Endothelial cell of umbilical vein (primary cell): Measurements from ENCODE around the gene NEIL3. TPM values are rescaled to one million over a fixed set of nuclear protein-coding genes. Genes with fewer than 3 reads are reported as not detected.

Experiments used
- BruUV-seq: library from RNA; stranded (reverse); fragments of 400-500 nt; replicated peaks from 2 replicates; lab custom pipeline; 2021; lab: Mats Ljungman, UMichigan
- CTCF ChIA-PET: fragments of 300-600, 350-600 bp; sonication (Branson Sonifier 250); formaldehyde crosslinking; loops from one replicate; lab custom pipeline; 2021; ENCODE audit warnings: antibody characterized with exemption, inconsistent platforms; lab: Charles Lee
- POLR2A ChIA-PET: fragments of 300-600, 350-600 bp; sonication (Branson Sonifier 250); formaldehyde crosslinking; loops from one replicate; lab custom pipeline; 2021; ENCODE audit warnings: antibody characterized with exemption, inconsistent platforms; lab: Charles Lee
- DNase-seq: peaks from one replicate; pipeline ENCODE4 v3.0.0-alpha.2; 2011; ENCODE audit warnings: low read depth, low spot score
- FAIRE-seq: peaks from 2 replicates; lab custom pipeline; 2011; peaks lifted over from hg19 to GRCh38; lab: Jason Lieb, UNC
- H2AFZ ChIP-seq: 2 replicates; pipeline ENCODE4 v1.6.0; 2012; ENCODE audit warnings: low read depth, low read length, control low read depth, inconsistent platforms
- H3K27ac ChIP-seq: 2 replicates; pipeline ENCODE4 v1.5.1; 2011; ENCODE audit warnings: low read depth, mild to moderate bottlenecking, control low read depth, low read length, moderate library complexity; ENCODE audit not compliant: insufficient read depth
- H3K27me3 ChIP-seq, 2 experiments: 2 replicates each; pipeline versions ENCODE4 v1.6.0 to v1.6.1; 2011; ENCODE audit warnings: low read length in 2 of 2, mixed read lengths in 1 of 2; ENCODE audit not compliant: control insufficient read depth in 2 of 2, insufficient read depth in 2 of 2
- H3K36me3 ChIP-seq, 2 experiments: 2 replicates in 1 of 2; 3 replicates in 1 of 2; pipeline ENCODE4 v1.5.1; 2011; ENCODE audit warnings: low read length in 2 of 2, mild to moderate bottlenecking in 1 of 2, moderate library complexity in 1 of 2; ENCODE audit not compliant: control insufficient read depth in 2 of 2, insufficient read depth in 2 of 2; ENCODE audit errors: extremely low read depth in 1 of 2
- H3K4me1 ChIP-seq: 3 replicates; pipeline ENCODE4 v1.5.1; 2011; ENCODE audit warnings: mild to moderate bottlenecking, low read length; ENCODE audit not compliant: control insufficient read depth, insufficient read depth; ENCODE audit errors: extremely low read depth
- H3K4me2 ChIP-seq: 2 replicates; pipeline ENCODE4 v1.6.1; 2011; ENCODE audit warnings: low read length, control low read depth, mixed read lengths; ENCODE audit not compliant: insufficient read depth
- H3K4me3 ChIP-seq, 3 experiments: fragments of 200-600 bp in 1 of 3; sonication (generic), shearing (Covaris generic) in 1 of 3; replicated peaks in 1 of 3; 2 replicates each; pipeline ENCODE4 v1.5.1; 2011 to 2016; ENCODE audit warnings: control low read depth in 3 of 3, low read length in 3 of 3, mild to moderate bottlenecking in 2 of 3, inconsistent platforms in 1 of 3, low read depth in 1 of 3, moderate library complexity in 1 of 3; ENCODE audit not compliant: insufficient read depth in 1 of 3
- H3K79me2 ChIP-seq: 2 replicates; pipeline ENCODE4 v1.6.0; 2012; ENCODE audit warnings: low read length, inconsistent platforms; ENCODE audit not compliant: control insufficient read depth, insufficient read depth
- H3K9ac ChIP-seq: replicated peaks from 2 replicates; pipeline ENCODE3; 2011; ENCODE audit warnings: low read length, control low read depth; ENCODE audit not compliant: insufficient read depth; ENCODE audit errors: extremely low read depth
- H3K9me1 ChIP-seq: replicated peaks from 3 replicates; pipeline ENCODE4 v1.6.0; 2011; ENCODE audit warnings: mild to moderate bottlenecking, low read length; ENCODE audit not compliant: control insufficient read depth, insufficient read depth; ENCODE audit errors: extremely low read depth
- H3K9me3 ChIP-seq: replicated peaks from 2 replicates; pipeline ENCODE4 v1.5.1; 2012; ENCODE audit warnings: low read length, inconsistent platforms; ENCODE audit not compliant: control insufficient read depth, insufficient read depth
- H4K20me1 ChIP-seq: replicated peaks from 2 replicates; pipeline ENCODE3; 2011; ENCODE audit warnings: mild to moderate bottlenecking, low read length; ENCODE audit not compliant: control insufficient read depth, insufficient read depth; ENCODE audit errors: extremely low read depth
- CTCF ChIP-seq, 2 donors: IDR thresholded peaks; 1 replicate in 1 of 2; 2 replicates in 1 of 2; pipeline ENCODE4 v1.5.1; 2011; ENCODE audit warnings: low read length in 2 of 2, mild to moderate bottlenecking in 2 of 2, moderate library complexity in 2 of 2, control low read depth in 1 of 2, inconsistent platforms in 1 of 2, low read depth in 1 of 2; ENCODE audit not compliant: insufficient read depth in 1 of 2; ENCODE audit errors: extremely low read depth in 1 of 2
- EZH2 ChIP-seq: IDR thresholded peaks from 2 replicates; pipeline ENCODE4 v1.6.1; 2012; ENCODE audit warnings: borderline replicate concordance, low read depth, mild to moderate bottlenecking, moderate library complexity, low read length, inconsistent platforms; ENCODE audit not compliant: severe bottlenecking
- FOS ChIP-seq: IDR thresholded peaks from 2 replicates; pipeline ENCODE4 v1.6.1; 2011; ENCODE audit warnings: mild to moderate bottlenecking, low read length, moderate library complexity, borderline replicate concordance; ENCODE audit not compliant: insufficient read depth
- GATA2 ChIP-seq: IDR thresholded peaks from 2 replicates; pipeline ENCODE4 v1.7.0; 2011; ENCODE audit warnings: low read depth, mild to moderate bottlenecking, moderate library complexity, mixed read lengths, low read length; ENCODE audit not compliant: insufficient read length, insufficient read depth
- JUN ChIP-seq: IDR thresholded peaks from 2 replicates; pipeline ENCODE4 v1.6.1; 2011; ENCODE audit warnings: borderline replicate concordance, low read depth; ENCODE audit not compliant: insufficient read length, insufficient read depth
- MAX ChIP-seq: IDR thresholded peaks from 2 replicates; pipeline ENCODE4 v1.6.1; 2011; ENCODE audit not compliant: insufficient read depth, insufficient read length
- MYC ChIP-seq: IDR thresholded peaks from one replicate; pipeline ENCODE4 v1.6.1; 2011; ENCODE audit warnings: mild to moderate bottlenecking, low read depth, low read length
- POLR2A ChIP-seq: IDR thresholded peaks from 2 replicates; pipeline ENCODE4 v1.6.1; 2012; ENCODE audit warnings: low read depth, mild to moderate bottlenecking, control low read depth, low read length
- POLR2AphosphoS5 ChIP-seq: IDR thresholded peaks from 2 replicates; pipeline ENCODE4 v1.6.1; 2012; ENCODE audit warnings: low read depth, mild to moderate bottlenecking, control low read depth, low read length, moderate library complexity; ENCODE audit not compliant: insufficient read depth
- dilution Hi-C: fragments of 300-500 bp; cut with MboI; formaldehyde crosslinking; loops from one replicate; pipeline ENCODE4 v1.15.0; 2019; ENCODE audit warnings: low sequenced_read_pairs; ENCODE audit not compliant: extremely low pct_ligation_motif_present
- intact Hi-C: fragments of 100-400 bp; cut with micrococcal nuclease; formaldehyde crosslinking; loops from one replicate; pipeline ENCODE4 v1.10.0; 2022
- polyA plus RNA-seq, 4 experiments: library from polyadenylated mRNA; depleted of rRNA in 3 of 4; stranded (reverse) in 3 of 4; unstranded in 1 of 4; fragments of >200 nt; gene quantifications; 2 replicates each; pipeline versions ENCODE4 v1.2.1 to v1.2.3, GENCODE V29; 2011 to 2012; ENCODE audit warnings: missing spikeins in 1 of 4
- total RNA-seq: library from RNA; stranded (reverse); gene quantifications from 2 replicates; pipeline ENCODE4 v1.2.3, GENCODE V29; 2021

Gene NEIL3
- total and polyA plus RNA-seq, 2 donors (not counting 3 experiments of a cell fraction or from before 2014, with no cell fraction given): 3.7 to 6.9 TPM

DNA sequence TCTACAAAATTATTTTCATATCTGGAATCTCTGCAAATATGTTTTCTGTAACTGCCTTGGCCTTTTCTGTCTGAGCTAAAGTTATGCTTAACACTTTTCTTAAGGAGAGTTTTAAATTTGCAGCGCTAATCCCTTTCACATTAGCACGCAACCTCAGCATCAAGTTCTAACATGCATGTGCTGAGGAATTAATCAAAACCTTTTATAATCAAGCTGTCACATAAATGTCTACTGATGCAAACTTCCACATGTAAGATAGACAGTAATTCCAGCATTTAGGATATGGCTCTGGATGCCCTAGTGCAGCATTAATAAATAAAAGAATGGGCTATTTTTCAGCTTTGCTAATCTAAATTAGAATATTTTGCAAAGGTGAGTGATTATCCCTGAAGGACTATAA lies 17.5 kb upstream of the NEIL3 start:
- CTCF ChIA-PET: no interaction called here
- FAIRE-seq (no peak), DNase-seq (no peak)
- no peak for TF ChIP-seq MYC
- no peak for TF ChIP-seq POLR2AphosphoS5
- no peak for TF ChIP-seq MAX
- TF ChIP-seq FOS: no peak
- TF ChIP-seq POLR2A: no peak
- TF ChIP-seq CTCF (IDR thresholded peaks at IDR 0.05; ENCODE audit: extremely low read depth in 1 of 2, insufficient read depth in 1 of 2, low read depth in 1 of 2, low read length in 2 of 2): no peak
- no peak for TF ChIP-seq JUN
- no peak for TF ChIP-seq GATA2
- no peak for TF ChIP-seq EZH2
- POLR2A ChIA-PET: no interaction called here
- Histone ChIP-seq H3K9ac (no peak overlapping the region), H3K27me3 (peaks cover 1 to 6% of the 10 kb centered on the region in 2 experiments), H3K27ac (no peak overlapping the region), H4K20me1 (no peaks in the 10 kb centered on the region), H3K9me1 (no peaks in the 10 kb centered on the region), H3K36me3 (no peaks in the 10 kb centered on the region), H3K9me3 (no peaks in the 10 kb centered on the region), H3K4me1 (no peaks in the 10 kb centered on the region), H3K4me3 (no peak overlapping the region), H2AFZ (no peak overlapping the region), H3K4me2 (no peak overlapping the region), H3K79me2 (no peaks in the 10 kb centered on the region)
- BruUV-seq: no TSS peak
- dilution Hi-C loops: no loop called here
- intact Hi-C loops: no loop called here
